NB4 (cell line): ENCODE measurements around the gene CORO1C.

ENCODE experiments used
- POLR2A ChIP-seq: IDR thresholded peaks from 2 replicates; pipeline ENCODE4 v1.6.1; 2011; ENCODE audit warnings: mild to moderate bottlenecking; ENCODE audit not compliant: insufficient read length; ENCODE audit errors: extremely low read depth
- TF ChIP-seq, protein P1 (sequence below): IDR thresholded peaks from one replicate; pipeline ENCODE4 v1.5.1; 2012; ENCODE audit warnings: low read depth, low read length

DNA sequence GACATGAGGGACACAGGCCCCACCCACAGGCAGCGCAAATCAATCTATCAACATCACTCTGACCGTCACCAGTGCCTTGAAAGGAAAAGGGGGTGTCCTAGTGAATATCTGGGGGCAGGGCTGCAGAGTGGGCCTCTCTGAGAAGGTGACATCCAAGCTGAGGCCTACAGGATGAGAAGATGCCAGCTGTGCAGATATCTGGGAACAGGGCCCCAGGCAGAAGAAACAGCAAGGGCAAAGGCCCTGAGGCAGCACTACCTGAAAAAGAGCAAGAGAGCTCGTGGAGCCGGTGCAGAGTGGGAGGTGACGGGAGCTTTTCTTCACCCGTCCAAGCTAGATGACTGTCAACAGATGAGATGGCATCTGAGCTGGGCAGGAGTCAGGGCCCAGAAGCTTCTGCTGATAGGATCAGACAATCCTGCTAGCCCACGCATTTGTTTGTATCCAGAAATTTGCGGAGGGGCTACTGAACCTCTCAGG lies 120.9 kb downstream of the CORO1C start:
- TF ChIP-seq, protein P1, sequence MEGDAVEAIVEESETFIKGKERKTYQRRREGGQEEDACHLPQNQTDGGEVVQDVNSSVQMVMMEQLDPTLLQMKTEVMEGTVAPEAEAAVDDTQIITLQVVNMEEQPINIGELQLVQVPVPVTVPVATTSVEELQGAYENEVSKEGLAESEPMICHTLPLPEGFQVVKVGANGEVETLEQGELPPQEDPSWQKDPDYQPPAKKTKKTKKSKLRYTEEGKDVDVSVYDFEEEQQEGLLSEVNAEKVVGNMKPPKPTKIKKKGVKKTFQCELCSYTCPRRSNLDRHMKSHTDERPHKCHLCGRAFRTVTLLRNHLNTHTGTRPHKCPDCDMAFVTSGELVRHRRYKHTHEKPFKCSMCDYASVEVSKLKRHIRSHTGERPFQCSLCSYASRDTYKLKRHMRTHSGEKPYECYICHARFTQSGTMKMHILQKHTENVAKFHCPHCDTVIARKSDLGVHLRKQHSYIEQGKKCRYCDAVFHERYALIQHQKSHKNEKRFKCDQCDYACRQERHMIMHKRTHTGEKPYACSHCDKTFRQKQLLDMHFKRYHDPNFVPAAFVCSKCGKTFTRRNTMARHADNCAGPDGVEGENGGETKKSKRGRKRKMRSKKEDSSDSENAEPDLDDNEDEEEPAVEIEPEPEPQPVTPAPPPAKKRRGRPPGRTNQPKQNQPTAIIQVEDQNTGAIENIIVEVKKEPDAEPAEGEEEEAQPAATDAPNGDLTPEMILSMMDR: no peak
- no peak for TF ChIP-seq POLR2A
